ENCODE measurements around the gene UNC13A.

Gene UNC13A

GRCh38 chr19:17703824-17704463 is 15.8 kb upstream of the UNC13A start:
- no peak for DNase-seq

DNA sequence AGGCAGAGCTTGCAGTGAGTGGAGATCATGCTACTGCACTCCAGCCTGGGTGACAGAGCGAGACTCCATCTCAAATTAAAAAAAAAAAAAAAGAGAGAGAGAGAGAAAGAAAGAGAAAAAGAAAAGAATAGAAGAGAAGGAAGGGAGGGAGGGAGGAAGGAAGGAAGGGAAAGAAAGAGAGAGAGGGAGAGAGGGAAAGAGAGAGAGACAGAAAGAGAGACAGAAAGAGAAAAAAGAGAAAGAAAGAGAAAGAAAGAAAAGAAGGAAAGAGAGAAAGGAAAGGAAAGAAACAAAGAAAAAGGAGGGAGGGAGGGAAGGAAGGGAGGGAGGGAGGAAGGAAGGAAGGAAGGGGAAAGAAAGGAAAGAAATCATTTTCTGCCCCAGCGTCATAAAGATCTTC is 7.0 kb upstream of the UNC13A start:
- DNase-seq = no peak

DNA sequence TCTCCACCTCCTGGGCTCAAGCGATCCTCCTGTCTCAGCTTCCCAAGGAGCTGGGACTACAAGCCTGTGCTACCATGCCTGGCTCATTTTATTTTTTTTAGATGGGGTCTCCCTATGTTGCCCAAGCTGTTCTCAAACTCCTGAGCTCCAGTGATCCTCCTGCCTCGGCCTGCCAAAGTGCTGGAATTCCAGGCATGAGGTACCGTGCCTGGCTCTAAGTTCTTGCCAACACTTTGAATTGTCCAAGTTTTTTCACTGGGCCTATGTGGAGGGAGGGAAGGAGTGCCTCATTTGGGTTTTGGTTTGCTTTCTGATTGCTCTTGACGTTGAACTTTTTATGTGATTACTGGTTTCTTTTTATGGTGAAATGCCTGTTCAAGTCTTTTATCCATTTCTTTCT is 4.4 kb upstream of the UNC13A start:
- DNase-seq = no peak

GRCh38 chr19:17688853-17689595 is 870 bp upstream of the UNC13A start:
- DNase-seq = no peak

- no peak for DNase-seq
These were observed 855 bp downstream of the UNC13A start for GRCh38 chr19:17687141-17687856.

DNA sequence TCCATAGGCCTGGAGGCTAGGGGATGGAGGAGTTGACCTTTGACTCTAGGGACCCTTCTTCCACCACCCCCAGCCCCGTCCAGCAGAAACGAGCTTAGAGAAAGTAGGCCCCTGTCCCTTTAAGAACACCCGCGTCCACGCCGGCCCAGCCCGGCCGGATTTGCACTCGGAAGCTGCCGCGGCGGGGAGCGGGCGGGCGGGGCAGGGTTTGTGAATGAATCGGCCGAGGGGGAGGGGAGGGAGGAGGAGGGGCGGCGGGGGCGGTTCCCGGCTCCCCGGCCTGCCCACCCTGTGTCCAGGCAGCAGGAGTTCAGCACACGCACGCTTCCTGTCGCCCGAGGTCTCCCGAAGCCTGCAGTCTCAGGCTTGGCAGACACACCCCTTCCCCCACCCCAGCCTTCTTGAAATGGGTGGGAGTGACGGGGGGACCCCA is 1.5 kb downstream of the UNC13A start:
- DNase-seq = no peak

DNA sequence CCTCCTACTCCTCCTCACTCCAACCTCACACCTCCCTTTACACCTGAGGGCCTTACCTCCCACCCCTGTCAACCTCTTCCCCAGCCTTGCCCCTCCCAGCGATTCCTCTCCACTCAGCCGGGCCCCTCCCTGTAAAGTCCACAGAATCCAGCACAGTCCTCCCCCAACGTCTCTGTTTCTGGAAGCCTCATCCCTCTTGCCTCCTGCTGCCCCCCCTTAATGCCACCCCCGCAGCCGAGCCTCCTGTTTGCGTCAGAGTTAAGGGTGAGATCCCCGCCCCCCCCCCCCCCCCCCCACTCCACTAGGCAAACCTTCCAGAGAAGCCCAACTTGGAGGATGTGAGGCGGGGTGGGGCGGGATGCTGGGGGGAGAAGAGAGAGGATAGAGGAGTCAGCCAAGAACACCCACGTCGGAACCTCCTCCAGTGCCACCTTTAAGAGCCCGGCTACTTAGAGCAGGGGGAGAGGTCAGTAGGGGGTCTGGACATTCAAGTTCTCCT is 2.1 kb downstream of the UNC13A start:
- DNase-seq = no peak

DNA sequence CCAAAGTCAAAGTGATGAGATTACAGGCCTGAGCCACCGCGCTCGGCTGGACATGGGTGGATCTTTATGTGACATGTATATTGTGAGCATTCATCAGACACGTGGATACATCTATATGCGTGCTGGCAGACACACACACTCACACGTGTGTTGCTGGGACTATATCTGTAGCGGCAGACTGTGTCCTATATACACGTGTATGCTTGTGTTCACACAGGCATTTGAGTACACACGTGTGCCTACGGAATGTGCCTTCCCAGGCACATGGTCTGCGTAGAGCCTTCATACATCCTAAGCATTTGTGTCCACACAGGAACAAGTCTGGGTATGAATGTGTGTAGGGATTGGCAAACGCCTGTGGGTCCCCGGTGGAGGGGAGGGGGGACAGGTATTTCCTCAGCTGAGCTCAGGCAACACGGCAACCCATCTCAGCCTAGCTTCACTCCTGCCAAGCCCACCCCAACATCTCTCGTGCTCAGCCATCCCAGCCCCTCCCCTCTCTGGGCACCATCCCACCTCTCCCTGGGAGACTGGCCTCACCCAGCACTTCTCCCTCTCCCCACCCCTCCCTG is 2.6 kb downstream of the UNC13A start:
- DNase-seq = no peak

DNA sequence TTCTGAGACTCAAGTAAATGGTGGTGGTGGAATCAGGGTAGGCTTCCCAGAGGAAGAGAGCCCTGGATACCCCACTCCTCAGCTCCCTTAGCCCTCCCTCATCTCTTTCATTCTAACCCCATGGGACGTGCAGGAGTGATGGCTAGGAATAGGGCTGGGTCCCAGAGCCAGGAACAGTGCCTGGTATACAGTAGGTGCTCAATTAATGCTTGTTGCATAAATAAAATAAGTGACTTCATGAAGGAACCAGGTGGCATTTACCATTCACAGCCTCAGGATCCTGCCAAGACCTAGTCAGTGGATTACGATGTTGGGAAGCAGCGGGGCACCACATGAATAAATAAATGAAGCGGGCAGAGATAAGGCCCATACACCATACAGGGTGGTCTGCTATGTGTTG is 3.9 kb downstream of the UNC13A start:
- no peak for DNase-seq

DNA sequence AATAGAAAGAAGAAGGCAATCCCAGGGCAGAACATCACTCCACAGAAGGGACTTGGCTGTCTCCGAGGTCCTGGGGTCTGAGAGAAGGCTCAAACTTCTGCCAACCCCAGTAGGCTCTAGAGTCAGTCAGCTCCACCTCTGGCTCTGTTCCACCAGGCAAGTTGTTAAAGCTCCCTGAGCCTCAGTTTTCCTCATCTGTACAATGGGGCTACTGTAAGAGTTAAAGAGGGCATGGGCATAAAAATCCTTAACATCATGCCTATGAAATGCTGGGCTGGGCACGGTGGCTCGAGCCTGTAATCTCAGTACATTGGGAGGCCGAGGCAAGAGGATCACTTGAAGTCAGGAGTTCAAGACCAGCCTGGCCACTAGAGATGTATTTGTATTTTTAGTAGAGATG is 5.1 kb downstream of the UNC13A start:
- no peak for DNase-seq

DNA sequence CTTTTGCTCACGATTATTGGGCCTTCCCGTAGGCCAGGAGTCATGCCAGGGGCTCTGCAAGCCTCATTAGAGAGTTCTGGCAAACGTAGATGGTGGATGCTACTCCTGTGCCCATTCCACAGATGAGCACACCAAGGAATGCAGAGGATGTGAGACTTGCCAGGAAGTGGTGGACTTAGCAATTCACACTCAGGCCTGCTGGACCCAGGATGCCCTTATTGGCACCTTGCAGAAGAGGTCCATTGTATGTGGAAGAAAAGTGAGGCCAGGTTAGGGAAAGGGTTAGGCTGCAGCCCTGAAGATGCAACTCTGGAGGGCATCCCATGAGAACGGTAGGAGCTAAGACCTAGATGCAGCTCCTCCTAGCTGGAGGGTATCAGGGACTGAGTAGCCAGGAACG is 5.9 kb downstream of the UNC13A start:
- DNase-seq = no peak

- DNase-seq = no peak
These were observed 6.5 kb downstream of the UNC13A start for GRCh38 chr19:17681505-17682125.

DNA sequence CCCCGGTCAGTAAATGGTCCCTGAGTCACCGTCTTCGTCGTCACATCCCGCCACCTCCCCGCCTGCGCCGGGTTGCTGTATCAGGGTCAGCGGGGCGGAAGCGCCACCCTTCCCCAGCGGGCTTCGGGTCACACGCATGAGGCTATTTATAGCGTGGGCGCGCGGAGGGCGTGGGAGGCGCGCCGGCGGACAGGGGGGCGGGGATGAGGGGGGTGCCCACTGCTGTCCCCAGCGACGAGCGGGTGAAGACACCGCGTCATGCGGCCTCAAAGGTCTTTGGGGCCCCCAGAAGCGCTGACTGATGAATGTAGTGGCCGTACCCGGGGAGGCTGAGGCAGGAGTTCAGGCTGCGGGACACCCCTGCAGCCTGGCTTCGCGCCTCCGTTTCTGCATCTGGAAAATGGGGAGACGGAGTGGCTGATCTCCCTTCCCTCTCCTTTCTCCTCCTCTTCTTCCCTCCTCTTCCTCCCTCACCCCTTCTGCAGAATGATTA is 7.9 kb downstream of the UNC13A start:
- no peak for DNase-seq

- no peak for DNase-seq
These were observed 8.5 kb downstream of the UNC13A start for GRCh38 chr19:17679526-17680229.

- no peak for DNase-seq
These were observed 9.3 kb downstream of the UNC13A start for GRCh38 chr19:17678836-17679235.

GRCh38 chr19:17677002-17677401 is 11.2 kb downstream of the UNC13A start:
- DNase-seq = no peak

- no peak for DNase-seq
These were observed 11.9 kb downstream of the UNC13A start for GRCh38 chr19:17676295-17676694.

- DNase-seq = no peak
These were observed 14.0 kb downstream of the UNC13A start for GRCh38 chr19:17673937-17674799.

DNA sequence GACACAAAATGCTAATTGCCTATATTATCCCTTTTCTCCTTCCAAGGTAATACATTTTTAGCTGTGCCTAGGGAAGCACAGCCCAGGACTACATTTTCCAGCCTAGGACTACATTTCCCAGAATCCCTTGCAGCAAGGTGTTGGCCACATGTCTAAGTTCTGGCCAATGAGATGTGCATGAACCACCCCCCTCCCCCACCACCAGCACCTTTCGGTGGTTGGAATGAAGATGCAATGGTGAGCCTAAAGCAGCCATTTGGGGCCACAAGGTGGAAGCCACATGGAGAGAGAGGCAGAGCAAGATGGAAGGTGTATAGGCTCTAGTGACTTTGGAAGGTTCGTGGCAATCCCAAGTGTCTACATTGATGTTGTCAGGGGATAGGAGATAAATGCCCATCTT is 16.2 kb downstream of the UNC13A start:
- DNase-seq = no peak

DNA sequence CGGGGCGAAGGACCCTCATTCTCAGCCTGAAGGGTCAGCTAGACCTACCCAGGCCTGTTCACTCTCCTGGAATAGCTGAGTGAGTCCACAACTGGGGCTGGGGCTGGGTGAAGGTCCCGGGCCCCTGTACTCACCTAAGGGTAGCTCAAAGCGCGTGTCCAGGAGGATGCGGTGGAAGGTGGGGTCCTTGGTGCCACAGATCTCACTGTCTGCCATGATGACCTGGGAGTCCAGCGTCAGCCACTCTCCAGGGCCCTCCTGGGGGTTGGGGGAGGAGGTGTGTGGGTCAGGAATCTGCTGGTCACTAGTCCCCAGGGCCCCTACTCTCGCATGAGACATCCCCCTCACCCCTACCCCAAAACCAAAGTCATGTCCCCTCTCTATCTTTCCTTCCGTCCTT is 18.7 kb downstream of the UNC13A start:
- DNase-seq = no peak

DNA sequence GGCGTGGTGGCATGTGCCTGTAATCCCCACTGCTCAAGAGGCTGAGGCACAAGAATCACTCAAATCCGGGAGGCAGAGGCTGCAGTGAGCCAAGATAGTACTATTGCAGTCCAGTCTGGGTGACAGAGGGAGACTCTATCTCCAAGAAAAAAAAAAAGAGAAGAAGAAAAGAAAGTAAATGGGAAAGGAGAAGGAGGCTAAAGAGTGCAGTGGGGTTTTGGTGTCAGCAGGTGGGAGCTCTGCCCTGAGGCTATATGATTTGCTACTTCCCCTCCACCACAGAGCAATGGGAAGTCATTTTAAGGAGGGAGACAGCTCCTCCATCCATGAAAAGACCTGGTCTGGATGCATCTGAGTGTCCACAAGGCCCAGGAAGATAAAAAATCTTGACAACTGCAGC is 23.1 kb downstream of the UNC13A start:
- DNase-seq = no peak

All from NCI-H1694 treated with DMSO at 0.1 percent for 48 hours (cell line).